ENCODE results near the gene SLC9A3. TPM values are rescaled to one million over a fixed set of nuclear protein-coding genes. Genes with fewer than 3 reads are reported as not detected.

Gene SLC9A3
- total RNA-seq, 1 donor from 2014 or later, result 6.4 TPM

- Mint-ChIP-seq H3K4me1 (ENCODE audit: unreplicated experiment) (no peaks in the 10 kb centered on the region), H3K27me3 (peaks cover 15% of the 10 kb centered on the region), H3K36me3 (no peaks in the 10 kb centered on the region), H3K4me3 (no peak overlapping the region), H3K9me3 (no peaks in the 10 kb centered on the region), H3K27ac (no peak overlapping the region)
- no peak for DNase-seq (ENCODE audit: extremely low spot score, unreplicated experiment)
- TF ChIP-seq CTCF (conservative IDR thresholded peaks at IDR 0.05), result no peak
Observed at GRCh38 chr5:543351-543750, 19.1 kb upstream of the SLC9A3 start.

GRCh38 chr5:542319-543311, 18.4 kb upstream of the SLC9A3 start:
- Mint-ChIP-seq H3K4me3 (no peak overlapping the region), H3K36me3 (no peaks in the 10 kb centered on the region), H3K4me1 (ENCODE audit: unreplicated experiment) (no peaks in the 10 kb centered on the region), H3K27me3 (peaks cover 9% of the 10 kb centered on the region), H3K27ac (no peak overlapping the region), H3K9me3 (no peaks in the 10 kb centered on the region)
- DNase-seq (ENCODE audit: extremely low spot score, unreplicated experiment), result no peak
- no peak for TF ChIP-seq CTCF (conservative IDR thresholded peaks at IDR 0.05)

- H3K36me3 Mint-ChIP-seq, result no peaks in the 10 kb centered on the region
- peaks cover 1% of the 10 kb centered on the region for H3K4me1 Mint-ChIP-seq (ENCODE audit: unreplicated experiment)
- H3K27ac Mint-ChIP-seq, result no peak overlapping the region
- H3K9me3 Mint-ChIP-seq, result no peaks in the 10 kb centered on the region
- DNase-seq (ENCODE audit: extremely low spot score, unreplicated experiment), result no peak
- no peak for TF ChIP-seq CTCF (conservative IDR thresholded peaks at IDR 0.05)
- peaks cover 11% of the 10 kb centered on the region for H3K27me3 Mint-ChIP-seq
- no peak overlapping the region for H3K4me3 Mint-ChIP-seq
Observed at GRCh38 chr5:541539-542318, 17.5 kb upstream of the SLC9A3 start.

GRCh38 chr5:540906-541538, 16.8 kb upstream of the SLC9A3 start:
- H3K27me3 Mint-ChIP-seq, result peaks cover 18% of the 10 kb centered on the region
- DNase-seq (ENCODE audit: extremely low spot score, unreplicated experiment), result no peak
- H3K4me1 Mint-ChIP-seq (ENCODE audit: unreplicated experiment), result peaks cover 8% of the 10 kb centered on the region
- no peak overlapping the region for H3K27ac Mint-ChIP-seq
- TF ChIP-seq CTCF (conservative IDR thresholded peaks at IDR 0.05), result no peak
- H3K36me3 Mint-ChIP-seq, result no peaks in the 10 kb centered on the region
- H3K4me3 Mint-ChIP-seq, result no peak overlapping the region
- H3K9me3 Mint-ChIP-seq, result no peaks in the 10 kb centered on the region

GRCh38 chr5:540071-540905, 16.0 kb upstream of the SLC9A3 start:
- peaks cover 12% of the 10 kb centered on the region for H3K4me1 Mint-ChIP-seq (ENCODE audit: unreplicated experiment)
- H3K4me3 Mint-ChIP-seq, result no peak overlapping the region
- H3K36me3 Mint-ChIP-seq, result no peaks in the 10 kb centered on the region
- no peak for TF ChIP-seq CTCF (conservative IDR thresholded peaks at IDR 0.05)
- H3K27ac Mint-ChIP-seq, result no peak overlapping the region
- H3K27me3 Mint-ChIP-seq, result peaks cover 19% of the 10 kb centered on the region
- DNase-seq (ENCODE audit: extremely low spot score, unreplicated experiment), result no peak
- no peaks in the 10 kb centered on the region for H3K9me3 Mint-ChIP-seq

Data from type B pancreatic cell (in vitro differentiated cells).